ENCODE measurements around the gene FBXO46.

DNA sequence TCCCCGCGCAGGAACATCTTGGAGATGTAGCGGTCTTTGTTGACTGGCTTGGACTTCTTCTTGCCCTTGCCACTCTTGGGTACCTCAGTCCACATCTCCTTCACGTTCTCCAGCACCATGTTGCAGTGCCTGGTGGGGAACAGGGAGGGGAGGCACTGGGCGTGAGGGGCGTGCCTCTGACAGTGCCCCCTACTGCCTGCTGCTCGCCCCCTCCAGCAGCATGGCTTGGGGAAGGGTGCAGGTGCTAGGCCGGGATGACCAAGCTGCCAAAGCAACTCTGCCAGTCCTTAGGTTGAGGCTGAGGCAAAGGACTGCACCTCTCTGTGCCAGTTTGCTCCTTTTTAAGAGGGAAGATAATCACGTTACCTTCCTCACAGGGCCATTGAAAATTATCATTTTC lies 43.1 kb downstream of the FBXO46 start:
- TF ChIP-seq SOX5 (CRISPR knock-in tag; IDR thresholded peaks at IDR 0.05; ENCODE audit: borderline replicate concordance) (no peak), ZNF660 (CRISPR knock-in tag; IDR thresholded peaks at IDR 0.05; ENCODE audit: borderline replicate concordance, low read depth) (no peak)
- TF ChIP-seq, protein P1, sequence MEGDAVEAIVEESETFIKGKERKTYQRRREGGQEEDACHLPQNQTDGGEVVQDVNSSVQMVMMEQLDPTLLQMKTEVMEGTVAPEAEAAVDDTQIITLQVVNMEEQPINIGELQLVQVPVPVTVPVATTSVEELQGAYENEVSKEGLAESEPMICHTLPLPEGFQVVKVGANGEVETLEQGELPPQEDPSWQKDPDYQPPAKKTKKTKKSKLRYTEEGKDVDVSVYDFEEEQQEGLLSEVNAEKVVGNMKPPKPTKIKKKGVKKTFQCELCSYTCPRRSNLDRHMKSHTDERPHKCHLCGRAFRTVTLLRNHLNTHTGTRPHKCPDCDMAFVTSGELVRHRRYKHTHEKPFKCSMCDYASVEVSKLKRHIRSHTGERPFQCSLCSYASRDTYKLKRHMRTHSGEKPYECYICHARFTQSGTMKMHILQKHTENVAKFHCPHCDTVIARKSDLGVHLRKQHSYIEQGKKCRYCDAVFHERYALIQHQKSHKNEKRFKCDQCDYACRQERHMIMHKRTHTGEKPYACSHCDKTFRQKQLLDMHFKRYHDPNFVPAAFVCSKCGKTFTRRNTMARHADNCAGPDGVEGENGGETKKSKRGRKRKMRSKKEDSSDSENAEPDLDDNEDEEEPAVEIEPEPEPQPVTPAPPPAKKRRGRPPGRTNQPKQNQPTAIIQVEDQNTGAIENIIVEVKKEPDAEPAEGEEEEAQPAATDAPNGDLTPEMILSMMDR (CRISPR knock-in tag; IDR thresholded peaks at IDR 0.05): 0 out of 2 replicates have a peak, but pooled peaks have one; percentile 5
- TF ChIP-seq, protein P2, sequence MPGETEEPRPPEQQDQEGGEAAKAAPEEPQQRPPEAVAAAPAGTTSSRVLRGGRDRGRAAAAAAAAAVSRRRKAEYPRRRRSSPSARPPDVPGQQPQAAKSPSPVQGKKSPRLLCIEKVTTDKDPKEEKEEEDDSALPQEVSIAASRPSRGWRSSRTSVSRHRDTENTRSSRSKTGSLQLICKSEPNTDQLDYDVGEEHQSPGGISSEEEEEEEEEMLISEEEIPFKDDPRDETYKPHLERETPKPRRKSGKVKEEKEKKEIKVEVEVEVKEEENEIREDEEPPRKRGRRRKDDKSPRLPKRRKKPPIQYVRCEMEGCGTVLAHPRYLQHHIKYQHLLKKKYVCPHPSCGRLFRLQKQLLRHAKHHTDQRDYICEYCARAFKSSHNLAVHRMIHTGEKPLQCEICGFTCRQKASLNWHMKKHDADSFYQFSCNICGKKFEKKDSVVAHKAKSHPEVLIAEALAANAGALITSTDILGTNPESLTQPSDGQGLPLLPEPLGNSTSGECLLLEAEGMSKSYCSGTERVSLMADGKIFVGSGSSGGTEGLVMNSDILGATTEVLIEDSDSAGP (CRISPR knock-in tag; IDR thresholded peaks at IDR 0.05; ENCODE audit: borderline replicate concordance): no peak
